Activated naive CD8-positive, alpha-beta T cell (primary cell): ENCODE results near the gene NKAIN2.

Experiments used
- H3K27ac Mint-ChIP-seq: one replicate; pipeline ENCODE4 v1.8.0; 2021; ENCODE audit warnings: mixed read lengths
- H3K27me3 Mint-ChIP-seq: one replicate; pipeline ENCODE4 v1.8.0; 2021; ENCODE audit warnings: mixed read lengths
- H3K36me3 Mint-ChIP-seq: one replicate; pipeline ENCODE4 v1.8.0; 2021; ENCODE audit warnings: mixed read lengths
- H3K4me1 Mint-ChIP-seq: one replicate; pipeline ENCODE4 v1.8.0; 2021; ENCODE audit warnings: low read depth, mixed read lengths
- H3K4me3 Mint-ChIP-seq: one replicate; pipeline ENCODE4 v1.8.0; 2021; ENCODE audit warnings: mild to moderate bottlenecking, mixed read lengths
- H3K9me3 Mint-ChIP-seq: one replicate; pipeline ENCODE4 v1.8.0; 2021; ENCODE audit warnings: low read depth, mixed read lengths

Gene NKAIN2

GRCh38 chr6:124613031-124613430, 809.4 kb downstream of the NKAIN2 start:
- no peak overlapping the region for H3K27ac Mint-ChIP-seq
- H3K27me3 Mint-ChIP-seq = no peaks in the 10 kb centered on the region
- H3K4me3 Mint-ChIP-seq = no peak overlapping the region
- H3K36me3 Mint-ChIP-seq = no peaks in the 10 kb centered on the region
- peaks cover 10% of the 10 kb centered on the region for H3K9me3 Mint-ChIP-seq
- no peaks in the 10 kb centered on the region for H3K4me1 Mint-ChIP-seq

GRCh38 chr6:124622351-124622750, 818.7 kb downstream of the NKAIN2 start:
- Mint-ChIP-seq H3K4me1 (no peaks in the 10 kb centered on the region), H3K4me3 (no peak overlapping the region), H3K27me3 (no peaks in the 10 kb centered on the region), H3K27ac (no peak overlapping the region), H3K36me3 (no peaks in the 10 kb centered on the region), H3K9me3 (no peaks in the 10 kb centered on the region)

GRCh38 chr6:124633655-124634054, 830.0 kb downstream of the NKAIN2 start:
- no peak overlapping the region for H3K4me3 Mint-ChIP-seq
- H3K9me3 Mint-ChIP-seq = peaks cover 18% of the 10 kb centered on the region
- no peaks in the 10 kb centered on the region for H3K4me1 Mint-ChIP-seq
- H3K27me3 Mint-ChIP-seq = no peaks in the 10 kb centered on the region
- H3K36me3 Mint-ChIP-seq = no peaks in the 10 kb centered on the region
- no peak overlapping the region for H3K27ac Mint-ChIP-seq

- Mint-ChIP-seq H3K27ac (no peak overlapping the region), H3K4me3 (no peak overlapping the region), H3K36me3 (no peaks in the 10 kb centered on the region), H3K4me1 (no peaks in the 10 kb centered on the region), H3K27me3 (no peaks in the 10 kb centered on the region), H3K9me3 (peaks cover 9% of the 10 kb centered on the region)
These were observed 836.8 kb downstream of the NKAIN2 start for GRCh38 chr6:124640432-124640831.

- Mint-ChIP-seq H3K9me3 (peaks cover 3% of the 10 kb centered on the region), H3K4me1 (no peaks in the 10 kb centered on the region), H3K4me3 (no peak overlapping the region), H3K27ac (no peak overlapping the region), H3K36me3 (no peaks in the 10 kb centered on the region), H3K27me3 (no peaks in the 10 kb centered on the region)
These were observed 852.2 kb downstream of the NKAIN2 start for GRCh38 chr6:124655866-124656265.

- no peaks in the 10 kb centered on the region for H3K4me1 Mint-ChIP-seq
- no peaks in the 10 kb centered on the region for H3K27me3 Mint-ChIP-seq
- no peak overlapping the region for H3K27ac Mint-ChIP-seq
- H3K4me3 Mint-ChIP-seq = no peak overlapping the region
- H3K9me3 Mint-ChIP-seq = peaks cover 3% of the 10 kb centered on the region
- no peaks in the 10 kb centered on the region for H3K36me3 Mint-ChIP-seq
These were observed 854.4 kb downstream of the NKAIN2 start for GRCh38 chr6:124658053-124658452.

GRCh38 chr6:124659427-124659826, 855.8 kb downstream of the NKAIN2 start:
- Mint-ChIP-seq H3K36me3 (no peaks in the 10 kb centered on the region), H3K4me3 (no peak overlapping the region), H3K27ac (no peak overlapping the region), H3K9me3 (no peaks in the 10 kb centered on the region), H3K27me3 (no peaks in the 10 kb centered on the region), H3K4me1 (no peaks in the 10 kb centered on the region)

- no peaks in the 10 kb centered on the region for H3K36me3 Mint-ChIP-seq
- no peak overlapping the region for H3K27ac Mint-ChIP-seq
- no peaks in the 10 kb centered on the region for H3K4me1 Mint-ChIP-seq
- no peaks in the 10 kb centered on the region for H3K27me3 Mint-ChIP-seq
- no peak overlapping the region for H3K4me3 Mint-ChIP-seq
- H3K9me3 Mint-ChIP-seq = no peaks in the 10 kb centered on the region
These were observed 856.5 kb downstream of the NKAIN2 start for GRCh38 chr6:124660185-124660584.

- Mint-ChIP-seq H3K27me3 (no peaks in the 10 kb centered on the region), H3K4me3 (no peak overlapping the region), H3K36me3 (no peaks in the 10 kb centered on the region), H3K27ac (no peak overlapping the region), H3K9me3 (no peaks in the 10 kb centered on the region), H3K4me1 (no peaks in the 10 kb centered on the region)
These were observed 857.5 kb downstream of the NKAIN2 start for GRCh38 chr6:124661097-124661661.

- Mint-ChIP-seq H3K27me3 (no peaks in the 10 kb centered on the region), H3K4me1 (no peaks in the 10 kb centered on the region), H3K36me3 (no peaks in the 10 kb centered on the region), H3K27ac (no peak overlapping the region), H3K4me3 (no peak overlapping the region), H3K9me3 (no peaks in the 10 kb centered on the region)
These were observed 864.4 kb downstream of the NKAIN2 start for GRCh38 chr6:124668028-124668427.

- Mint-ChIP-seq H3K4me1 (no peaks in the 10 kb centered on the region), H3K27me3 (no peaks in the 10 kb centered on the region), H3K36me3 (no peaks in the 10 kb centered on the region), H3K9me3 (peaks cover 5% of the 10 kb centered on the region), H3K4me3 (no peak overlapping the region), H3K27ac (no peak overlapping the region)
These were observed 866.2 kb downstream of the NKAIN2 start for GRCh38 chr6:124669713-124670480.

GRCh38 chr6:124670801-124671200, 867.1 kb downstream of the NKAIN2 start:
- Mint-ChIP-seq H3K36me3 (no peaks in the 10 kb centered on the region), H3K4me1 (no peaks in the 10 kb centered on the region), H3K27me3 (no peaks in the 10 kb centered on the region), H3K4me3 (no peak overlapping the region), H3K9me3 (peaks cover 6% of the 10 kb centered on the region), H3K27ac (no peak overlapping the region)

- no peaks in the 10 kb centered on the region for H3K4me1 Mint-ChIP-seq
- no peak overlapping the region for H3K4me3 Mint-ChIP-seq
- H3K27me3 Mint-ChIP-seq = no peaks in the 10 kb centered on the region
- no peaks in the 10 kb centered on the region for H3K36me3 Mint-ChIP-seq
- no peak overlapping the region for H3K27ac Mint-ChIP-seq
- peaks cover 9% of the 10 kb centered on the region for H3K9me3 Mint-ChIP-seq
These were observed 867.7 kb downstream of the NKAIN2 start for GRCh38 chr6:124671324-124671723.

GRCh38 chr6:124674042-124674441, 870.4 kb downstream of the NKAIN2 start:
- Mint-ChIP-seq H3K27ac (no peak overlapping the region), H3K36me3 (no peaks in the 10 kb centered on the region), H3K9me3 (peaks cover 19% of the 10 kb centered on the region), H3K27me3 (no peaks in the 10 kb centered on the region), H3K4me1 (no peaks in the 10 kb centered on the region), H3K4me3 (no peak overlapping the region)

GRCh38 chr6:124676033-124676432, 872.4 kb downstream of the NKAIN2 start:
- H3K36me3 Mint-ChIP-seq = no peaks in the 10 kb centered on the region
- H3K4me1 Mint-ChIP-seq = no peaks in the 10 kb centered on the region
- H3K9me3 Mint-ChIP-seq = peaks cover 19% of the 10 kb centered on the region
- no peaks in the 10 kb centered on the region for H3K27me3 Mint-ChIP-seq
- H3K4me3 Mint-ChIP-seq = no peak overlapping the region
- H3K27ac Mint-ChIP-seq = no peak overlapping the region

- no peak overlapping the region for H3K27ac Mint-ChIP-seq
These were observed 874.2 kb downstream of the NKAIN2 start for GRCh38 chr6:124677874-124678273.

More at GRCh38 chr6:124677874-124678273, 874.2 kb downstream of the NKAIN2 start:
- Mint-ChIP-seq H3K4me1 (no peaks in the 10 kb centered on the region), H3K36me3 (no peaks in the 10 kb centered on the region), H3K27me3 (no peaks in the 10 kb centered on the region), H3K4me3 (no peak overlapping the region), H3K9me3 (peaks cover 19% of the 10 kb centered on the region)
